ENCODE results near the gene PDXK.
"Not testable (repeated sequence)": the region's sequence is repeated elsewhere in the genome, so short reads cannot be mapped to it uniquely, and the experiment has no call there.

PDXK gene

DNA sequence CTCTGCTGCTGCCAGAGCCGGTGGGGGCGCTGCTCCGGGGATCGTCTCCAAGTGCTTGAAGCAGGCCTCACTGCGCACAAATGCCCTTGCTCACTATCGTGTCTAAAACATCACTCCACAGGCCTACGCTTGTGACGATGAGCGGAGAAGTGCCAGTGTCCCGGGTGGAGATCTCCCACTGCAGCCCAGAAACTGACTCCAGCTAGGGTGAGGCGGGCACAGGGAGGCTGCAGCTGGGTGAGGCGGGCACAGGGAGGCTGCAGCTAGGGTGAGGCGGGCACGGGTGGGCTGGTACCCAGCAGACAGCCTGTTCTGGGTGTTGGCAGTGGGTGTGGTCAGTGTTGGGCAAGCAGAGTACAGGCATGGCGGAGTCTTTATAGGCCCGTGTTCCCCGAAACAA lies 22.7 kb upstream of the PDXK start:
- H3K27ac ChIP-seq (ENCODE audit: poor library complexity, severe bottlenecking): no peak overlapping the region
- H3K4me1 ChIP-seq (ENCODE audit: insufficient read depth, poor library complexity, severe bottlenecking): no peaks in the 10 kb centered on the region
- TF ChIP-seq, protein P1, sequence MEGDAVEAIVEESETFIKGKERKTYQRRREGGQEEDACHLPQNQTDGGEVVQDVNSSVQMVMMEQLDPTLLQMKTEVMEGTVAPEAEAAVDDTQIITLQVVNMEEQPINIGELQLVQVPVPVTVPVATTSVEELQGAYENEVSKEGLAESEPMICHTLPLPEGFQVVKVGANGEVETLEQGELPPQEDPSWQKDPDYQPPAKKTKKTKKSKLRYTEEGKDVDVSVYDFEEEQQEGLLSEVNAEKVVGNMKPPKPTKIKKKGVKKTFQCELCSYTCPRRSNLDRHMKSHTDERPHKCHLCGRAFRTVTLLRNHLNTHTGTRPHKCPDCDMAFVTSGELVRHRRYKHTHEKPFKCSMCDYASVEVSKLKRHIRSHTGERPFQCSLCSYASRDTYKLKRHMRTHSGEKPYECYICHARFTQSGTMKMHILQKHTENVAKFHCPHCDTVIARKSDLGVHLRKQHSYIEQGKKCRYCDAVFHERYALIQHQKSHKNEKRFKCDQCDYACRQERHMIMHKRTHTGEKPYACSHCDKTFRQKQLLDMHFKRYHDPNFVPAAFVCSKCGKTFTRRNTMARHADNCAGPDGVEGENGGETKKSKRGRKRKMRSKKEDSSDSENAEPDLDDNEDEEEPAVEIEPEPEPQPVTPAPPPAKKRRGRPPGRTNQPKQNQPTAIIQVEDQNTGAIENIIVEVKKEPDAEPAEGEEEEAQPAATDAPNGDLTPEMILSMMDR (IDR thresholded peaks at IDR 0.05; ENCODE audit: poor library complexity, severe bottlenecking): no peak
- H3K27me3 ChIP-seq (ENCODE audit: insufficient read depth, poor library complexity, severe bottlenecking): no peaks in the 10 kb centered on the region
- no peaks in the 10 kb centered on the region for H3K9me3 ChIP-seq (ENCODE audit: severe bottlenecking)
- no peak overlapping the region for H3K4me3 ChIP-seq (ENCODE audit: severe bottlenecking)
- ATAC-seq (ENCODE audit: low read depth) (no peak), DNase-seq (ENCODE audit: low spot score) (no peak)
- H3K36me3 ChIP-seq (ENCODE audit: low read depth): peaks cover 44% of the 10 kb centered on the region

DNA sequence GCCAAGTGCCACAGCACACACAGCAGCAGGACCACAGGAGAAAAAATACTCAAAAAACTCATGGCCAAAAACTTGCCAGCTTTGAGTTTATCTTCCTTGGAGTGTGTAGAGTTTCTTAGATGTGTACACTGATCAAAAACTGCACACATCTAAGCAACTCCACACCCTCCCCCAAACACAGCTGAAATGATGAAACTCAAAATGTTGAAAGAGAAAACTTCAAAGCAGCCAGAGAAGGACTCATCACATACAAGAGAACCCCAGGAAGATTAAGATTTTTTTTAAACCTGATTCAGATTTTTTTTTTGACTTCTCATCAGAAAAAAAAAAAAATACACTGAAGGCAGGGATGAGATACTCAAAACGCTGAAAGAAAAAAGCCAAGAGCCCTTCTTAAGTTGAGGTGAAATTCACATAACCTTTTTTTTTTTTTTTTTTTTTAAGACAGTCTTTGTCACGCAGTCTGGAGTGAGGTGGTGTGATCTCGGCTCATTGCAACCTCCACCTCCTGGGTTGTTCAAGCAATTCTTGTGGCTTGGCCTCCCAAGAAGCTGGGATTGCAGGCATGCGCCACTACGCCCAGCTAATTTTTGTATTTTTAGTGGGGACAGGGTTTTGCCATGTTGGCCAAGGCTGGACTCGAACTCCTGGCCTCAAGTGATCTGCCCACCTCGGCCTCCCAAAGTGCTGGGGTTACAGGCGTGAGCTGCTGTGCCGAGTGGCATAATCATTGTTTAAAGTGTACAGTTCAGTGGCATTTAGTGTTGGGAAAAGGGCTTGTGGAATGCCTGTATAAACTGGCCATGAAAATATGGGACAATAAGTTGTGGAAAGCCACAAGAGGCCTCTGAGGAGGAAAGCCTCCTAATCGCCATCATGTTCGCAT lies 20.9 kb upstream of the PDXK start:
- H3K27me3 ChIP-seq (ENCODE audit: insufficient read depth, poor library complexity, severe bottlenecking): no peaks in the 10 kb centered on the region
- H3K4me3 ChIP-seq (ENCODE audit: severe bottlenecking): no peak overlapping the region
- no peak for ATAC-seq (ENCODE audit: low read depth)
- peaks cover 35% of the 10 kb centered on the region for H3K36me3 ChIP-seq (ENCODE audit: low read depth)
- no peak for DNase-seq (ENCODE audit: low spot score)
- no peaks in the 10 kb centered on the region for H3K4me1 ChIP-seq (ENCODE audit: insufficient read depth, poor library complexity, severe bottlenecking)
- TF ChIP-seq, protein P1 (IDR thresholded peaks at IDR 0.05; ENCODE audit: poor library complexity, severe bottlenecking): no peak
- no peaks in the 10 kb centered on the region for H3K9me3 ChIP-seq (ENCODE audit: severe bottlenecking)
- H3K27ac ChIP-seq (ENCODE audit: poor library complexity, severe bottlenecking): no peak overlapping the region

DNA sequence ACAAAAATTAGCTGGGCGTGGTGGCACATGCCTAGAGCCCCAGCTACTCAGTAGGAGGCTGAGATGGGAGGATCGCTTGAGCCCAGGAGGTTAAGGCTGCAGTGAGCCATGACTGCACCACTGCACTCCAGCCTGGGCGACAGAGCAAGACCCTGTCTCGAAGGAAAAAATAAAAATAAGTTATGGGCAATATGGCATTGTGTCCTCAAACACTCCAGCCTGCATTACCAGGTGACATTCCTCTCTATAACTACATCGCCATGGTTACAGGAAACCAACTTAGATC lies 19.5 kb upstream of the PDXK start:
- not testable (repeated sequence) for H3K4me1 ChIP-seq (ENCODE audit: insufficient read depth, poor library complexity, severe bottlenecking); H3K27me3 ChIP-seq (ENCODE audit: insufficient read depth, poor library complexity, severe bottlenecking); H3K27ac ChIP-seq (ENCODE audit: poor library complexity, severe bottlenecking); ATAC-seq (ENCODE audit: low read depth); H3K9me3 ChIP-seq (ENCODE audit: severe bottlenecking); H3K4me3 ChIP-seq (ENCODE audit: severe bottlenecking); DNase-seq (ENCODE audit: low spot score)
- peaks cover 20% of the 10 kb centered on the region for H3K36me3 ChIP-seq (ENCODE audit: low read depth)

DNA sequence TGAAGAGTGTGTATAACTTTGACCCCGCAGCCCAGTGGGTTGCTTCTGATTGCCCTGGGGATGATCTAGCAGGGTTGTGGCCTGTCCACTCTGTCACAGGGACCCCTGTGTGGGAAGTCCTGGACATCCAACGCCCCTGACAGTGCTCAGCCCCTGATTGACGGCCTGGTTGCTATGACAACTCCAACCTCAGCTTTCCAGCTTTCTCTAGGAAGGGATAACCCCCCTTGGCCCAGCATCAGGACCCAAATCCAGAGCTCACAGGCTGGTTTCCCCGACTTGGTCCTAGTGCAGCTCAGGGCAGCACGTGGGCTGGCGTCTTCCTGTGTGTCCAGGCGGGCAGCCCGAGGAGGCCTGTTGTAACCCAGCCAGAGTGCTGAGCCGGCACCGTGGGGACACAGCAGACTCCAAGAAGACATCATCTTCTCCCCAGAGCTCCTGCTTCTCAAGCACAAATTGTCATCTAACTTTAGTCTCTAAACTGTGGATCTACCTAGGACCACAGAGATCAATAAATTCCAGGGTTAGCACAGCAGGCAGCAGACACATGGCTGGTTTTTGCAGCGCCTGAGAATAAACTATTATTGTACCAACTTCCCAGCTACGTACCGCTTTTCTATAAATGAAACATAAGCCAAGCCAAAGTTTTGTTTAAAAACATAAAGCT lies 18.9 kb upstream of the PDXK start:
- Histone ChIP-seq H3K27ac (ENCODE audit: poor library complexity, severe bottlenecking) (no peak overlapping the region), H3K4me1 (ENCODE audit: insufficient read depth, poor library complexity, severe bottlenecking) (no peaks in the 10 kb centered on the region), H3K36me3 (ENCODE audit: low read depth) (peaks cover 16% of the 10 kb centered on the region), H3K27me3 (ENCODE audit: insufficient read depth, poor library complexity, severe bottlenecking) (no peaks in the 10 kb centered on the region), H3K9me3 (ENCODE audit: severe bottlenecking) (no peaks in the 10 kb centered on the region), H3K4me3 (ENCODE audit: severe bottlenecking) (no peak overlapping the region)
- DNase-seq (ENCODE audit: low spot score) (no peak), ATAC-seq (ENCODE audit: low read depth) (no peak)
- TF ChIP-seq, protein P1 (IDR thresholded peaks at IDR 0.05; ENCODE audit: poor library complexity, severe bottlenecking): no peak

DNA sequence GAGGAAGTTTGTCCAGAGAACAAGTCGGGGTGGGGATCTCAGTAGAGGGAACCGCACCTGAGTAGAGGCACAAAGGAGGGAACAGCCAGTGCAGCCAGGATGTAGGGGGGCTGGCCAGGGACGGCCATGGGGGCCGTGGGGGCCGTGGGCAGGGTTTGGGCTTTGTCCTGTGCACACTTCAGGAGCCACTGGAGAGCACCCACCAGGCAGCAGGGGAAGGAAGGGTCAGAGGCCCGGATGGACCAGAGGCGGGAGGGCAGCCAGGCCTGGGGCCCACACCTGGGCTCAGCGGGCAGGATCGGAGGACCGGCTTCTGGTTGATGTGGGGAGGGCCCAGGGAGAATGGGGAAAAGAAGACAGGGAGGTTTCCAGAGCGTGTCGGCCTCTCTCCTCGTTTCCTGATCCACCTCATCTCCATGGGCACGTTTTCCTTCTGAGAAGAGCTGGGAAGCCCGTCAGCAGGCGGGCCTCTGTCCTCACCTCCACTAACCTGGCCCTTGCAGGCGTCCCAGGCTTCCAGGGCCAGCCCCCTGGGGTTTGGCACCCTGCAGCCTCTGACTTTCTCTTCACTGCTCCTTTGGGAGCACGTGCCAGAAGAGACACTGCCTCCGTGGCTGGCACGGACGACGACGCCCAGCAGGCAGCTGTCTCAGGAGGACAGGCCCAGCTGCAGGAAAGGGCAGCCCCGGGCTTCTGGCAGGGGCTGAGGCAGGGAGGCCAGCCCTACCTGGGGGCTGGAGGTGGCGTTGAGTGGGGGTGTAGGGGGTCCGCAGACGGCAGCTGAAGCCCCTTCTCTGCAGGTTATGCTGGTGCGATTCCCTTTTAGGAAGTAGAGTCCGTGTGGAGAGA lies 16.8 kb upstream of the PDXK start:
- Histone ChIP-seq H3K36me3 (ENCODE audit: low read depth) (0 out of 2 replicates have a peak, but pooled peaks cover 2% of the 10 kb centered on the region), H3K9me3 (ENCODE audit: severe bottlenecking) (no peaks in the 10 kb centered on the region), H3K27ac (ENCODE audit: poor library complexity, severe bottlenecking) (no peak overlapping the region), H3K4me1 (ENCODE audit: insufficient read depth, poor library complexity, severe bottlenecking) (no peaks in the 10 kb centered on the region), H3K4me3 (ENCODE audit: severe bottlenecking) (no peak overlapping the region), H3K27me3 (ENCODE audit: insufficient read depth, poor library complexity, severe bottlenecking) (no peaks in the 10 kb centered on the region)
- TF ChIP-seq, protein P1 (IDR thresholded peaks at IDR 0.05; ENCODE audit: poor library complexity, severe bottlenecking): no peak
- no peak for DNase-seq (ENCODE audit: low spot score)
- no peak for ATAC-seq (ENCODE audit: low read depth)
